NOMO-1 treated with dmso at 0.1 percent for 144 hours (cell line): ENCODE data around the gene PRDM15.
A peak's percentile ranks its signal among the peaks of the same experiment; 100 is the strongest.

Source experiments
- DNase-seq: peaks from one replicate; lab custom pipeline; 2025; ENCODE audit not compliant: unreplicated experiment; lab: John Stamatoyannopoulos, UW

The PRDM15 gene, protein sequence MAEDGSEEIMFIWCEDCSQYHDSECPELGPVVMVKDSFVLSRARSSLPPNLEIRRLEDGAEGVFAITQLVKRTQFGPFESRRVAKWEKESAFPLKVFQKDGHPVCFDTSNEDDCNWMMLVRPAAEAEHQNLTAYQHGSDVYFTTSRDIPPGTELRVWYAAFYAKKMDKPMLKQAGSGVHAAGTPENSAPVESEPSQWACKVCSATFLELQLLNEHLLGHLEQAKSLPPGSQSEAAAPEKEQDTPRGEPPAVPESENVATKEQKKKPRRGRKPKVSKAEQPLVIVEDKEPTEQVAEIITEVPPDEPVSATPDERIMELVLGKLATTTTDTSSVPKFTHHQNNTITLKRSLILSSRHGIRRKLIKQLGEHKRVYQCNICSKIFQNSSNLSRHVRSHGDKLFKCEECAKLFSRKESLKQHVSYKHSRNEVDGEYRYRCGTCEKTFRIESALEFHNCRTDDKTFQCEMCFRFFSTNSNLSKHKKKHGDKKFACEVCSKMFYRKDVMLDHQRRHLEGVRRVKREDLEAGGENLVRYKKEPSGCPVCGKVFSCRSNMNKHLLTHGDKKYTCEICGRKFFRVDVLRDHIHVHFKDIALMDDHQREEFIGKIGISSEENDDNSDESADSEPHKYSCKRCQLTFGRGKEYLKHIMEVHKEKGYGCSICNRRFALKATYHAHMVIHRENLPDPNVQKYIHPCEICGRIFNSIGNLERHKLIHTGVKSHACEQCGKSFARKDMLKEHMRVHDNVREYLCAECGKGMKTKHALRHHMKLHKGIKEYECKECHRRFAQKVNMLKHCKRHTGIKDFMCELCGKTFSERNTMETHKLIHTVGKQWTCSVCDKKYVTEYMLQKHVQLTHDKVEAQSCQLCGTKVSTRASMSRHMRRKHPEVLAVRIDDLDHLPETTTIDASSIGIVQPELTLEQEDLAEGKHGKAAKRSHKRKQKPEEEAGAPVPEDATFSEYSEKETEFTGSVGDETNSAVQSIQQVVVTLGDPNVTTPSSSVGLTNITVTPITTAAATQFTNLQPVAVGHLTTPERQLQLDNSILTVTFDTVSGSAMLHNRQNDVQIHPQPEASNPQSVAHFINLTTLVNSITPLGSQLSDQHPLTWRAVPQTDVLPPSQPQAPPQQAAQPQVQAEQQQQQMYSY

DNA sequence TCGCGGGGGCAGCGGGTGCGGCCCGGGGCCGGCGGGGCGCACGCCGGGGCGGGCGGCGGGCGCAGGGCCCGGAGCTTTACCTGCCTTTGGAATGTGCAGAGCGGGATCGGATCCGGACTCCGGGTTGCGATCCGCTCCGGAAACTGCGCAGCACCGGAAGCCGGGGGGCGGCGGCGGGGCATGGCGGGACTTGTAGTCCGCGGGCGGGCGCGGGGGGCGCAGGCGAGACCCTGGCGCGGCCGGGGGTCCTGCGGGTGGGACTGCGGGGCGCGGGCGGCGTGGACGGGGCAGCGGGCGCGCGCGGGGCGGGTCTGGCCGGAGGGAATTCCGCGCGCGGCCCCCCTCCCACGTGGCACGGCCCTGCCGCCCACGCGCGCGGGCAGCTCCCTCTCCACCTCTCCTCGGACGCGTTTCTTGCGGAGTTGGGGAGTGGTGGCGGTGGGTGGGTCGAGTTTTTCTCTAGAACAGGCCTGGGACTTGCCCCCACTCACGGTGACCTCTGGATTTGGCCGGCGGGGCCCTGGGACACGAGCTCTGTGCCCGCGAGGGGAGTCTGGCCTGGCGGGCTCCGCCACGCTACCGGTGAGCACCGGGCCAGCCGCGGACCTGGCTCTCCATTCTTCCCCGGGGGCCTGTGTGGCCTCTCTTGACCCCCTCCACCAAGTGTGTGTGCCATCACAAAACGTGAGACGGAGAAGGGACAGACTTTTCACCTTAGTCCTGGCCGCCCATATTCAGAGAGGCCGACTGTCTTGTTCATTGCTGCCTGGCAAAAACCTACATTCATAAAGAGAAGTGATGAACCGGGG is at the start of gene PRDM15:
Gene PRDM15 (minus strand): TSS at position 155 of the 809 bp plus-strand sequence. CDS start 18,981 bp downstream, outside the sequence.
- DNase-seq = peak; percentile 52

DNA sequence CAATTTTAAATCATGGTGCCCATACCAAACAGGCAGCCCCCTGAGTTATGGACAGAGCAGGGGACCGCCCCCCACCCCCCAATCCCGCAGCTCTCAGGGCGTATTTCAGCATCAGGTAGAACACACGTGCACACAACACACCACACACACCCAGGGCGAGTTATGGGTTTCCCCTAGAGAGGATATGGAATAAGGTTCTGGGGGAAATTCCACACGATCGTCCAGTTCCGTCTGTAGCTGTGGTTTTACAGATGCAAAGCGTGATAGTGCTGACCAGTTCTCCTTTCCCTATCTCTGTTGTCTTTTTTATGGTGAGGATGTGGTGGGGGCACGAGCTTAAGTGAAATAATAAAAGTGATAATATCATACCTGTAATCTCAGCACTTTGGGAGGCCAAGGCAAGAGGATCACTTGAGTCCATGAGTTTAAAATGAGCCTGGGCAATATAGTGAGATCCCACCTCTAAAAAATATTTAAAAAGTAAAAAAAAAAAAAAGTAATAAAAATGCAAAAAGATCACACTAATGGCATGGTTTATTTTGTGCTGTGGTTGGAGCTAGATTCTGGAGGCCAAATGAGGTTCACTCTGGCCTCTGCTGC is 49.6 kb upstream of the PRDM15 start:
- no peak for DNase-seq

DNA sequence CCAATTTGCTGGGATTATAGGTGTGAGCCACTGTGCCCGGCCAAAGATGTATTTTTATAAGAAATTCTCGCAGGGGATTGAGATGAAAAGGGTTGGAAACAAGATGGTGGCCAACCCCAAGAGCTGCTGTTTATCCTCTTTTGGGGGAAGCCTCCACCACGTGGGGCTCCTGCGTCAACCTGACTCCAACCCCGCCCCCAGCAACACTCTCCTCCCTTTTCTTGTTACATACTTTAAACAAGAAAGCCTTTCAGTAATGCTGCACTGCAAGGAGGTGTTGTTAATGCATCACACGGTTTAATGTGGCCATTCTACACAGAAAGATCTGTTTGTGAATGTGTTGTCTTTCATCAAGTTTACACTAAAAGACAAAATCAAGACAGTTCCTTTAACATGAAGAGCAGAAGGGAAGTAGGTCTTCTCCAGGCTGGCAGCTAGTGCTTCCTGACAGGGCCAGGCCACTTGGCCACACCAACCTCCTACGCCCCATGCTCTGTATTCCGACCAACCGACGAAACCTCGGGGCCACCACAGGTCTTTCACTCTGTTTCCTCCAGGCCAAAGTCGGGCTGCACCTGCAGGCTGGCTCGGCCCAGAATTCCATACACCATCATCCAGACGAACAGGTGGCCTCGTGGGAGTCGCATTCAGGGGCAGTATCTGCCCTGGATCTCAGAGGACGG is 48.7 kb upstream of the PRDM15 start:
- no peak for DNase-seq

DNA sequence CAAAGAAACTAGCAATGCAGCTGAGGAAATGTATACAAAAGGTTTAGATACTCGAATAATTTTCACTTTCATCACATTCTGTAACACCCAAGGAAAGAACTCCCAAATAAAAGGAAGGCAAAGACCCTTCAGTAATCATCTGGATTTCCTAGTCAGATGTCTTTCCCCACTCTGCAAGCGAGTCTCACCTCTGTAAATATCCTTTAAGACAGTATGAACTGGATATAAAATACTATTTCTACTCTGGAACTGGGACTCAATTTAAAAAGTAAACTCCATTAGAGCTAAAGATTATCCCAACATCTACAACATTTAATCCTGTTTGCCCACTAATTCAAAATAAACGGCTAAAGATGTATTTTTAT is 47.6 kb upstream of the PRDM15 start:
- DNase-seq = no peak

DNA sequence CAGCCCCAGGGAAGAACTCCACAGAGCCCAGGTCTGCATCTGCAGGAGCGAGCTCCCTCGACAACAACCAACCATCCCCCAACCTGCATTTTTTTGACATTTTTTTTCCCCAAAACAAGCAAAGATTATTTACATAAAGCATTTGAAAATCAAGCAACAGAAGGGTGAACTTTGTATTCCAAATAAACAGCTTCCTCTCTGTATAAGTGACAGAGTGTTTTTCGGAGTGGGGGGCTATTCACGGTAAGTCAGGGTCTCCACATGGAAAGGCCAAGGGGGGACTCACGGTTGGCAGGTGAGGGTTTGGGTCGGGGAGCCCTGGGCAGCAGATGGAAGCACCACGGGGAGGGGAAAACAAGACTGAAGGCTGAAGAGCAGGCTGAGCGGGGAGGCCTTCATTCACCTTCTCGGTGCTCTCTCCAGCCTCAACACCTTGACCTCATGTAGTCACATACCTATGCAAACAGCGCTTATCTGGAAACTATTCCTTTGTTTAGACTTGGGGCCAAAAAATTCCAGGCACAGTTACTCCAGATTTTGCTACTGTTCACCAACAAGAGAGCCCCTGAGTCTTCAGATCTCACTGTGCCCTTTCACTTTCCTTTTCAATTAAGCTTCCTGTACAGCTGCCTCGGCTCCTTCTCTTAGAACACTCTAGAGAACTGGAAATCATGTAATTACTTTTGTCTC is 47.1 kb upstream of the PRDM15 start:
- DNase-seq = no peak

DNA sequence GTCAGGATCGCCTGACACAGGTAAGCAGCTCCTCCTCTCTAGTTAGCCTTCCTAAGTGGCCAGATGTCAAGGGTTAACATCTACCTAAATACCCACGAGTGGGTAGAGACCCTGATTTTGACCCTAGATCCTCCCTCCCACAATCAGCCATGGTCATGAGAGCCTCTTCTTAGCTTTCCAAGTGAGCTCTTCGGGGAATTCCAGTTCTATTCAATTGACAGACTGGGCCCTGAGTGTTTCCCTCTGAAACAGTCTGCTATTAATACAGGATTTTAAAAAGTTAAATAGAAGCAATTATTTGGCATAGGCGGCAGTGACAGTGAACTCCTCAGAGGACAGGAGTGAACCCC is 46.6 kb upstream of the PRDM15 start:
- DNase-seq = no peak

DNA sequence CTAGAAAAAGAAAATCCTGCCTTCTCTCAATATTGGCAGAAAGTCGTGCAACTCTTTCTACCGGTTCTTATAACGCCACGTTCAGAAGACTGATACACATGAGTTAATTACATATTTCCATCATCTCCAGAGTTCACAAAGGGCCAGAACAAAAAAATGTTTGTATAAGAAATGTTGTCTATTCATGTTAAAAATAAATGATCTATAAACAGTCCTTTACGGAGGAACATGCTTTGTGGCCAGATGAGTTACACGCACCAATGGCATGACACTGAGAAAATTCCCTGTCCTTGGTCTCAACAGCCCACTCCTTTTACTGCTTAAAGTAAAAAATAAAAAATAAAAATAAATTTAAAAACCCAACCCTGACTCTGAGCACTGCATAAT is 45.2 kb upstream of the PRDM15 start:
- no peak for DNase-seq

DNA sequence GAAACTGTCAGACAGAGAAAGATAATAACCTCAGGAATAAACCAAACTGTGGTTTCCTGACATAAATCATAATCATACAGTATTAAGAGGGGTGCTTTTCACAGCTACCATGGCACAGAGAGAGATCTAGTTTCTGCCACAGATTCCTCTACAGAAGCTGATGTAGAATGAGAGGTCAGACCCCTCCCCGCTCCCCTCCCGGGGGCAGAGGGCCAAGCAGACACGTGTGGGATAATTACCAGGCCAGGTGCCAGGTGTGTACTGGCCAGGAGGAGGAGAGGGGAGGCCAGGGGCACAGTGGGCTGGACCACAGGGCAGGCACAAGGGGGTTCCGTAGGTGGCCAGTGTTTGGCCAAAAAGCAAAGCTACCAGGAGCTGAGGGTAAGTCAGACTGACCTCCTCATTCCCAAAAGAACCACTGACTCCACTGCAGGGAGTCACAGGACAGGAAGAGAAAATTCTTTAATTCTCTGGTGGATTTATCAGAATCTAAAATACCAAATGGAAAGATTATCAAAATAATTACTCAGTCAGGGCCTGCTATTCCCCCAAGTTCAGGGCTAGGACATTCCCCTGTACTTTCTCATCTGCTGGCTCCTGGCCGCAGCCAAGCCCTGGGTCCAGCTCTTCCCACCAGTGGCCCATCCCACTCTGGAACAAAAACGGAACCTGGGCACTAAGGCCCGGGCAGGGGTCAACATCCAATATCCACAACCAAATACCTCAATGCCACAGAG is 44.7 kb upstream of the PRDM15 start:
- DNase-seq = no peak

DNA sequence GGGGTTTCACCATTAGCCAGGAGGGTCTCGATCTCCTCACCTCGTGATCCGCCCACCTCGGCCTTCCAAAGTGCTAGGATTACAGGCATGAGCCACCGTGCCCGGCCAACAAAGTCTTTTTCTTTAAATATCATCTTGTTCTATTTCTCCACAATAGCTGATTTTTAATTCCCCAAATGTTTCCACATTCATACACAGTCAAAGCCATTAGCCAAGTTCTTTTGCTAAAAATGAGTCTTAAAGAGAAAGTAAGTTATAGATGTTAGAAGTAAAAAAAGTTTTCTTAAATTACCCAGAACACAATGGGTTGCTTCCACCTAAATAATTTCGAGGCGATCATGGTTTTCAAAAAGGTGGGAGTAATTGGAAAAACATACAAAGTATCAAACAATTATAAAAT is 44.0 kb upstream of the PRDM15 start:
- DNase-seq = no peak

DNA sequence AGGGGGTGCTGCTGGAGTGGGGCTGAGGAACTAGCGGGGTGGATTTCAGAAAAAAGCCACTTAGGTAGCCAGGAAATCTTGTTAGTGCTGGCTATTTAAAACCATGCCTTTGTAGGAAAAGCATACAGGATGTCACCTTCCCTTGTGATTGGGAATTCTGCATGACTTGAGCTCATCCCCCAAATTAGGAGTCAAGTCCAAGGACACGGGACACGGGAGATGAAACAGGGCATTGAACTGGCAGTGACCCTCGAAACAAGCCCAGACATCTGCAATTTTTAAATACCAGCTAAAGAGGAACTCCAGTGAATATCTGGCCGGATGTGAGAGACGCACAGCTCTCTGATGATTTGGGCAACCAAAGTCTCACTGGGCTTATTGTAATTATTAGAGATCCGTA is 41.9 kb upstream of the PRDM15 start:
- peak; percentile 24 for DNase-seq

DNA sequence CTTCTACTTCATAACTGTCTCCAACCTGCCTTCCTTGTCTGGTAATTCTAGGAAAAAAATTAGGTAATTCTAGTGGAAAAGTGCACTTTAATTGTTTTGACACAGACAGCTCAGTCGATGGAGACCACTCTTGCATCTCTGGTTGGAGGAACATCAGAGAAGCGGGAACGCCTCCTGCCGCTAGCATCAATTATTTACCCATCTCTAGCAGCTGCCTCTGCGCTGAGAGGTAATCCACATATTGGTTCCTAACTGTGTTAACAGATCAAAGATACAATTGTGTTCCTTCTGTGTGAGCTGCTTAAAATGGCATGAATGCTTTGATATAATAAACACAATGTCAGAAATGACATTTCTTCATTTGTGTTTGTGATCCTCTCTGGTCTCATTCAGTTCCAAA is 41.3 kb upstream of the PRDM15 start:
- DNase-seq = no peak

DNA sequence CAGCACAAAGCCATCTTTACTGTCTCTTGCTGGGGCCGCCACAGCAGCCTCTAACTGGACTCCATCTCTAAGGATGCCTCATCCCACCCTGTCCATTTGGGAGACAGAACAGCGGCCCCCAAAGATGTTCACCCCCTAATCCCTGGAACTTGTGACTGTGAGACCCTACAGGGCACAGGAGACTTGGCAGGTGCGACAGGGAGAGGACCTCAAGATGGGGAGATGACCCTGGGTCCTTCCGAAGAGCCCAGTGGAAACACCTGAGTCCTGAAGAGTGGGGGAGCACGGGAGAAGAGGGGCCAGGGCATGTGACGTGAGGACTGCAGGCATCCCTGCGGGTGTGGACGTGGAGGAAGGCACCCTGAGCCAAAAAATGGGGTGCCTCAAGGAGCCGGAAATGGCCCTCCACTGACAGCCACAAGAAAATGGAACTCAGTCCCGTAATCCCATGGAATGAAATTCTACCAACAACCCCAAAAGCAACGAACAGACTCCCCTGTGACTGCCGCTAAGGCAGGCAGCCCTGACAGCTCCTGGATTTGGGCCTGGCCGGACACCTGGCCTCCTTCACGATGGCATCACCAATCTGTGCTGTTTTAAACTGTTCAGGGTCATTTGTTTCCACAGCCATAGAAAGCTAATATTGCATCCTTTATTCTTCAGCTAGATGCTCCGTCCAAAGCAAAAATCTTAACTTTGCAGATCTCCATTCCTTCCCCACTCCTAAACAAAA is 40.7 kb upstream of the PRDM15 start:
- DNase-seq = no peak

DNA sequence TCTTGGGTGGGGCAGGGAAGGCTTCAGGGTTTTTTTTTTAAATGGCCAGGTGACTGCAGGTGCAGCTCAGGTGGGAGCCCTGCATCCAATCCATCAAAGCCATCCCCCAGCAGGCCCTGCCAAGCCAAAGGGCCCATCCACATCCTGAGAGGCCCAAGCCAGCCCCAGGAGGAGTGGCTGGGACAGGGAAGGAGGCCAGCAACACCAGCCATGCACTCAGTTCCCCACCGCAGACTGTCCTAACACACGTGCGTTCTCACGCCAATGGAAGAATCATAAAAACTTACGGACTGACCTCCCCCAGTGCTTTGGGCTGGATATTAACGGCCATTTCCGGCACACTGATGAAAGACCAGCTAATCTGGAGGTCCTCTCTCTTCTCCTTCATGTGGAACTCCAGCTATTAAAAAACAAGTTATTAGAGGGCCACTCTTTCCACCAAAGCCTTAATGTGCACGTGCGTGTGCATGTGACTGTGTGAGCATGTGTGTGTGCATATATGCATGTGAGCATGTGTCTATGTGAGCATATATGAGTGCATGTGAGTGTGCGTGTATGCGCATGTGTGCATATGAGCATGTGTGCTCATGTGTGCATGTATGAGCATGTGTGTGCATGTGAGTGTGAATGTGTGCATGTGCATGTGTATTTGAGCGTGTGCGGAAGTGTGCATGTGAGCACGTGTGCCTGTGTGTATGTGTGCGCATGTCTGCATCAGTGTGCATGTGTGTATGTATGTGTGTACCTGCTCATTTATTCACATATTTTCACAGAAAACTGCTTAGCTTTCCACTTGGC is 39.6 kb upstream of the PRDM15 start:
- no peak for DNase-seq

DNA sequence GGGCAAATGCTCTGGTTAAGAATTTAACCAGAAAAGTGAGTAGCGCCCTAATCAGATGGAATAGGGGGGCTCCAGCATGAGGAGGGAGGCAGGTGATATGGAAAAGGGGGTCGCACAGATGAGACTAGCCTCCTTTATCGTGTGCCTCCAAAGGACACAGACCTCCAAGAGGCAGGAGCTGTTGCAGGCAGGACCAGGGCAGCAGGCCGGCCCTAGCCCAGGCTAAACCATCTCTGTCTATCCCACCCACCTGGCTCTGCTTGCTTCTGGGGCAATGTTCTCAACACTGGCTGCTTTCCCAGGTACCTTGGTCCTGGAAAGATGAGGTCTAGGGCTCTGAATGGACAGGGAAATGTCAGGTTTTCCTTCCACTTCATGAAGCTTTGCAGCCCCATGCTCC is 38.4 kb upstream of the PRDM15 start:
- no peak for DNase-seq

DNA sequence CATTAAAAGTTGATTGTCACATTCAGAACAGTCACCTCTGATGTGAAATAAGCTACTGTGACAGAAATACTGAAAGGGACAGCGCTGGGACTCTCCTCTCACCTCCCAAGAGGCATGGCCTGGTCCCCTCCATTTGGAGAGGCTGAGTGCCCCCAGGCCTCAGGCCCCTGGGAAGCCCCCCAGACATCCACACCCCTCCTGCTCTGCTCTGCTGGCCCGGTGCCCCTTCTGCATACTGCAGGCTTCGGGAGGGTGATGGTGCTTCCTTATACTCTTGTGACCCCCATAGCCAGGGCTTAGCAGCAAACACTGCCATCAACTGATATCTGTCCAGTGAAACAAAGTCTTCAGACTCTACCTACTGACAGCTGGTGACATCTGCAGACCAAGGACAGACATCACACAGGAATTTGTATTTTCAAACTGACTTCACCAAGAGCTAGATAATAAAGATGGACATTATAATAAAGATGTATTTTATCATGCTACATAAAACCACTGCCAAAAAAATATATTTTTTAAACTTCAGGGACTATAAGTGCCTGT is 37.8 kb upstream of the PRDM15 start:
- no peak for DNase-seq

DNA sequence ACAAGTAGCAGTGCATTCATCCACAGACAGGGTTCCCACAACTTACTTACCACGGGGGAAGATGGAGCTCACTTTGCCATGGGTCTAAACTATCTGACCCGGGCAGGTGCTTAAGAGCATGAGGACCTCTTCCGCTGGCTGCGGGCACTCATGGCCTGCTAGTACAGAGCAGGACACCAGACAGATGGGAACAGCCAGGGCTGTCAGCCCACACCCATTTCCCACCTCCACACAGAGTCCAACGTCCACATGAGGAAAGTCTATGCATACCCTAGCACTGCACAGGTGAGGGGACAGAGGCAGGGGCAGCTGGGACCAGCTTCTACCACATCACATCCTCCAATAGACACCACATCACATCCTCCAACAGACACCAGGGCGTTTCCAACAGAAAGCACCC is 35.8 kb upstream of the PRDM15 start:
- no peak for DNase-seq

DNA sequence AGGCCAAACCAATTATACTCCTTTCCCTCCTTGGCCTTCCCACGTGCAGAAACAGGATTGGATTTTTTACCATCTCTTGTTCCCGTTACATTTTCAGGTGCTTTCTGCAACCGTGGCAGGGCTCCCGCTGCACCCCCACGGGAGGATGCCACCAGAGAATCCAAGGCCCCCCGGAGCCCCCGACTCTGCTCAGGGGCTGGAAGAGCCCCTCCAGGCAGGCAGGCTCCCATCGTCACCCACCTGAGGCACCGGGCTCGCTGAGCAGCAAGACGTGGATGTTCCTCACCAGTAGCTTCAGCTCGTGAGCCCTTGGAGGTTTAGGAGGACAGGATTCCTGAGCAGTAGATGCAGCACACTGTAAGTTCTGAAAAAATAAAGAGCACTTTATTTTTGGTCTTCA is 35.2 kb upstream of the PRDM15 start:
- DNase-seq = no peak
